Keratinocyte (primary cell): ENCODE results near the gene EFR3B. TPM values are rescaled to one million over a fixed set of nuclear protein-coding genes. Genes with fewer than 3 reads are reported as not detected.

ENCODE experiments used
- DNase-seq: peaks from one replicate; pipeline ENCODE4 v3.0.0-alpha.2; 2011; ENCODE audit warnings: low read depth, missing footprints, low spot score
- FAIRE-seq: peaks from 2 replicates; lab custom pipeline; 2011; peaks lifted over from hg19 to GRCh38; lab: Jason Lieb, UNC
- H2AFZ ChIP-seq: 2 replicates; pipeline ENCODE4 v1.6.0; 2012; ENCODE audit warnings: low read length, control low read depth, inconsistent platforms; ENCODE audit not compliant: control insufficient read depth
- H3K27ac ChIP-seq: 2 replicates; pipeline ENCODE4 v1.5.1; 2011; ENCODE audit warnings: low read length; ENCODE audit not compliant: control insufficient read depth, insufficient read depth
- H3K27me3 ChIP-seq: 3 replicates; pipeline ENCODE4 v1.6.0; 2011; ENCODE audit warnings: low read length; ENCODE audit not compliant: control insufficient read depth, insufficient read depth; ENCODE audit errors: extremely low read depth
- H3K36me3 ChIP-seq, 2 experiments: 2 replicates in 1 of 2; 3 replicates in 1 of 2; pipeline ENCODE4 v1.5.1; 2011; ENCODE audit warnings: low read length in 2 of 2, mild to moderate bottlenecking in 1 of 2; ENCODE audit not compliant: control insufficient read depth in 2 of 2, insufficient read depth in 2 of 2; ENCODE audit errors: extremely low read depth in 1 of 2
- H3K4me1 ChIP-seq: 3 replicates; pipeline ENCODE4 v1.5.1; 2011; ENCODE audit warnings: low read length; ENCODE audit not compliant: control insufficient read depth, insufficient read depth; ENCODE audit errors: extremely low read depth
- H3K4me2 ChIP-seq: 3 replicates; pipeline ENCODE4 v1.6.0; 2011; ENCODE audit warnings: low read depth, low read length; ENCODE audit not compliant: control insufficient read depth, insufficient read depth; ENCODE audit errors: extremely low read depth
- H3K4me3 ChIP-seq, 3 experiments: fragments of 200-600 bp in 1 of 3; sonication (generic) in 1 of 3; 2 replicates in 2 of 3; 3 replicates in 1 of 3; pipeline ENCODE4 v1.5.1; 2011 to 2016; ENCODE audit warnings: low read length in 3 of 3, mild to moderate bottlenecking in 3 of 3, control low read depth in 2 of 3, inconsistent platforms in 1 of 3, low read depth in 1 of 3, mixed read lengths in 1 of 3, mixed run types in 1 of 3, moderate library complexity in 1 of 3; ENCODE audit not compliant: control insufficient read depth in 2 of 3, insufficient read depth in 2 of 3; ENCODE audit errors: extremely low read depth in 1 of 3
- H3K79me2 ChIP-seq: 2 replicates; pipeline ENCODE4 v1.6.0; 2012; ENCODE audit warnings: low read length; ENCODE audit not compliant: control insufficient read depth, insufficient read depth
- H3K9ac ChIP-seq: 3 replicates; pipeline ENCODE4 v1.6.0; 2011; ENCODE audit warnings: low read length; ENCODE audit not compliant: control insufficient read depth, insufficient read depth; ENCODE audit errors: extremely low read depth
- H3K9me1 ChIP-seq: 3 replicates; pipeline ENCODE4 v1.6.0; 2011; ENCODE audit warnings: low read length; ENCODE audit not compliant: control insufficient read depth, insufficient read depth; ENCODE audit errors: extremely low read depth
- H3K9me3 ChIP-seq: 2 replicates; pipeline ENCODE4 v1.5.1; 2012; ENCODE audit warnings: low read depth, low read length; ENCODE audit not compliant: control insufficient read depth
- H4K20me1 ChIP-seq: 3 replicates; pipeline ENCODE4 v1.6.0; 2011; ENCODE audit warnings: low read length; ENCODE audit not compliant: control insufficient read depth, insufficient read depth; ENCODE audit errors: extremely low read depth
- CTCF ChIP-seq, 3 experiments: IDR thresholded peaks in 1 of 3; conservative IDR thresholded peaks in 1 of 3; optimal IDR thresholded peaks in 1 of 3; 2 replicates in 2 of 3; 3 replicates in 1 of 3; pipeline versions ENCODE3 to v1.5.1; 2011; ENCODE audit warnings: low read length in 3 of 3, mild to moderate bottlenecking in 3 of 3, moderate library complexity in 2 of 3, control low read depth in 1 of 3, inconsistent platforms in 1 of 3; ENCODE audit not compliant: insufficient read depth in 2 of 3; ENCODE audit errors: extremely low read depth in 1 of 3
- EZH2 ChIP-seq: IDR thresholded peaks from one replicate; pipeline ENCODE4 v1.6.1; 2012; ENCODE audit warnings: inconsistent platforms, mild to moderate bottlenecking, low read length, moderate library complexity
- dilution Hi-C: fragments of 300-500 bp; cut with MboI; formaldehyde crosslinking; loops from one replicate; pipeline ENCODE4 v1.7.0; 2020; ENCODE audit warnings: low sequenced_read_pairs; ENCODE audit not compliant: extremely low pct_ligation_motif_present
- polyA plus RNA-seq, 5 experiments: library from polyadenylated mRNA; depleted of rRNA in 3 of 5; stranded (reverse) in 3 of 5; stranded (forward) in 1 of 5; unstranded in 1 of 5; fragments of >200 nt; gene quantifications; 1 replicate in 1 of 5; 2 replicates in 3 of 5; 3 replicates in 1 of 5; pipeline versions ENCODE4 v1.2.1 to v1.2.3, GENCODE V29; 2011 to 2012; ENCODE audit warnings: missing spikeins in 2 of 5, low read depth in 1 of 5, low replicate concordance in 1 of 5

EFR3B gene
- polyA plus RNA-seq, 1 donor (not counting 4 experiments of a cell fraction or from before 2014, with no cell fraction given) = 0.09 TPM

- no peaks in the 10 kb centered on the region for H3K9me1 ChIP-seq
- DNase-seq (no peak), FAIRE-seq (no peak)
- H4K20me1 ChIP-seq = no peaks in the 10 kb centered on the region
- no peaks in the 10 kb centered on the region for H3K36me3 ChIP-seq
- no peak overlapping the region for H3K4me2 ChIP-seq
- H3K4me1 ChIP-seq = no peaks in the 10 kb centered on the region
- H3K9me3 ChIP-seq = no peaks in the 10 kb centered on the region
- H3K4me3 ChIP-seq = no peak overlapping the region
- TF ChIP-seq EZH2 = no peak
- no peak for TF ChIP-seq CTCF (optimal IDR thresholded peaks at IDR 0.05 in 1 of 3, IDR thresholded peaks at IDR 0.05 in 1 of 3, conservative IDR thresholded peaks at IDR 0.05 in 1 of 3; ENCODE audit: extremely low read depth in 1 of 3, insufficient read depth in 2 of 3, low read length in 3 of 3)
- no peak overlapping the region for H2AFZ ChIP-seq
- H3K79me2 ChIP-seq = no peaks in the 10 kb centered on the region
- H3K9ac ChIP-seq = no peak overlapping the region
- no peaks in the 10 kb centered on the region for H3K27me3 ChIP-seq
- dilution Hi-C loops = no loop called here
- H3K27ac ChIP-seq = no peak overlapping the region
These were observed 160.4 kb downstream of the EFR3B start for GRCh38 chr2:25202275-25202674.

- Histone ChIP-seq H3K4me3 (no peak overlapping the region), H3K9me1 (no peaks in the 10 kb centered on the region), H3K36me3 (no peaks in the 10 kb centered on the region), H3K27ac (no peak overlapping the region), H2AFZ (peak overlapping the region; percentile 30), H3K9me3 (no peaks in the 10 kb centered on the region), H3K4me2 (peak overlapping the region; percentile 51), H4K20me1 (no peaks in the 10 kb centered on the region), H3K27me3 (no peaks in the 10 kb centered on the region), H3K9ac (no peak overlapping the region), H3K79me2 (no peaks in the 10 kb centered on the region), H3K4me1 (no peaks in the 10 kb centered on the region)
- dilution Hi-C loops = no loop called here
- TF ChIP-seq CTCF (optimal IDR thresholded peaks at IDR 0.05 in 1 of 3, IDR thresholded peaks at IDR 0.05 in 1 of 3, conservative IDR thresholded peaks at IDR 0.05 in 1 of 3; ENCODE audit: extremely low read depth in 1 of 3, insufficient read depth in 2 of 3, low read length in 3 of 3) (no peak), EZH2 (no peak)
- DNase-seq (no peak), FAIRE-seq (no peak)
These were observed 162.4 kb downstream of the EFR3B start for GRCh38 chr2:25204190-25204838.
